ENCODE measurements around the gene NACAD. TPM values are rescaled to one million over a fixed set of nuclear protein-coding genes. Genes with fewer than 3 reads are reported as not detected.
A peak's percentile ranks its signal among the peaks of the same experiment; 100 is the strongest.
"Not testable (repeated sequence)": the region's sequence is repeated elsewhere in the genome, so short reads cannot be mapped to it uniquely, and the experiment has no call there.

Gene NACAD
- total RNA-seq, 1 experiment from 2014 or later: not detected

- Histone ChIP-seq H3K9ac (ENCODE audit: low read length) (peak overlapping the region; percentile 37), H3K27ac (ENCODE audit: low read length) (peak overlapping the region; percentile 51; the same call in 1 of the 2 replicates), H3K79me2 (ENCODE audit: low read length) (no peaks in the 10 kb centered on the region), H3K4me3 (ENCODE audit: low read length) (no peak overlapping the region), H3K4me2 (ENCODE audit: low read depth, low read length, poor library complexity, severe bottlenecking) (peak overlapping the region; percentile 30), H3K9me3 (ENCODE audit: low read length) (no peaks in the 10 kb centered on the region), H2AFZ (ENCODE audit: low read length) (peak overlapping the region; percentile 85; the same call in 1 of the 2 replicates), H4K20me1 (ENCODE audit: insufficient read depth, low read depth, low read length) (no peaks in the 10 kb centered on the region), H3K4me1 (ENCODE audit: low read length) (peaks cover 26% of the 10 kb centered on the region), H3K36me3 (ENCODE audit: insufficient read depth, low read length) (no peaks in the 10 kb centered on the region), H3K27me3 (ENCODE audit: low read length) (no peaks in the 10 kb centered on the region), H3K9me2 (replicated peaks; ENCODE audit: insufficient read depth, low read length) (no peaks in the 10 kb centered on the region)
- DNase-seq: peak; percentile 71
Observed at GRCh38 chr7:45118889-45119331, 30.1 kb upstream of the NACAD start.

DNA sequence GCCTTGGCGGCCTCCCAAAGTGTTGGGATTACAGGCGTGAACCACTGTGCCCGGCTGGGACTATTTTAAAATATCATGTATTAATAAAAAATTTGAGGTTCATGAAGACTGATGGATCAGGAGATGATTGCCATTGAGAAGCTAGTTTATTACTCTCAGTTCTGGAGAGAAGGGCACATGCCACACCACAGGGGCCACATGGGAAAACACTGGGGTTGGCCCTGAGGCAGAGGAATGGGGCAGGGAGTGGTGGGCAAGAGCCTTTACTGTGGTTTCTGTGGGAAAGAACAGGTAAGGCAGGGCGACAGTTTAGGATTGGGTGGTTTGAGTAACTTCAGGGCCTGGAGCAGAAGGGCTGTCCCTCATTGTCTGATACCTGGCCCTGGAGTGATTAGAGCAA lies 29.5 kb upstream of the NACAD start:
- Histone ChIP-seq H3K4me2 (ENCODE audit: low read depth, low read length, poor library complexity, severe bottlenecking) (peak overlapping the region; percentile 30), H3K4me3 (ENCODE audit: low read length) (no peak overlapping the region), H4K20me1 (ENCODE audit: insufficient read depth, low read depth, low read length) (no peaks in the 10 kb centered on the region), H3K9me2 (replicated peaks; ENCODE audit: insufficient read depth, low read length) (no peaks in the 10 kb centered on the region), H3K4me1 (ENCODE audit: low read length) (peaks cover 26% of the 10 kb centered on the region), H3K36me3 (ENCODE audit: insufficient read depth, low read length) (no peaks in the 10 kb centered on the region), H3K9ac (ENCODE audit: low read length) (peak overlapping the region; percentile 37; the same call in 1 of the 2 replicates), H2AFZ (ENCODE audit: low read length) (no peak overlapping the region; the same call in 1 of the 2 replicates), H3K27me3 (ENCODE audit: low read length) (no peaks in the 10 kb centered on the region), H3K9me3 (ENCODE audit: low read length) (no peaks in the 10 kb centered on the region), H3K27ac (ENCODE audit: low read length) (peak overlapping the region; percentile 51; the same call in 1 of the 2 replicates), H3K79me2 (ENCODE audit: low read length) (no peaks in the 10 kb centered on the region)
- no peak for DNase-seq

GRCh38 chr7:45117582-45117981 lies 28.8 kb upstream of the NACAD start:
- Histone ChIP-seq H3K79me2 (ENCODE audit: low read length) (no peaks in the 10 kb centered on the region), H4K20me1 (ENCODE audit: insufficient read depth, low read depth, low read length) (no peaks in the 10 kb centered on the region), H3K4me1 (ENCODE audit: low read length) (peaks cover 28% of the 10 kb centered on the region), H2AFZ (ENCODE audit: low read length) (no peak overlapping the region), H3K9me3 (ENCODE audit: low read length) (no peaks in the 10 kb centered on the region), H3K4me3 (ENCODE audit: low read length) (no peak overlapping the region), H3K4me2 (ENCODE audit: low read depth, low read length, poor library complexity, severe bottlenecking) (no peak overlapping the region), H3K36me3 (ENCODE audit: insufficient read depth, low read length) (no peaks in the 10 kb centered on the region), H3K9me2 (replicated peaks; ENCODE audit: insufficient read depth, low read length) (no peaks in the 10 kb centered on the region), H3K27me3 (ENCODE audit: low read length) (no peaks in the 10 kb centered on the region), H3K27ac (ENCODE audit: low read length) (no peak overlapping the region), H3K9ac (ENCODE audit: low read length) (no peak overlapping the region)
- DNase-seq: no peak

GRCh38 chr7:45116048-45116447 lies 27.3 kb upstream of the NACAD start:
- H3K27ac ChIP-seq (ENCODE audit: low read length): no peak overlapping the region
- H3K4me1 ChIP-seq (ENCODE audit: low read length): peaks cover 33% of the 10 kb centered on the region
- H3K36me3 ChIP-seq (ENCODE audit: insufficient read depth, low read length): no peaks in the 10 kb centered on the region
- no peak overlapping the region for H3K9ac ChIP-seq (ENCODE audit: low read length)
- no peak overlapping the region for H2AFZ ChIP-seq (ENCODE audit: low read length)
- DNase-seq: no peak
- no peaks in the 10 kb centered on the region for H3K27me3 ChIP-seq (ENCODE audit: low read length)
- H3K79me2 ChIP-seq (ENCODE audit: low read length): peaks cover 5% of the 10 kb centered on the region
- H3K4me2 ChIP-seq (ENCODE audit: low read depth, low read length, poor library complexity, severe bottlenecking): no peak overlapping the region
- H3K4me3 ChIP-seq (ENCODE audit: low read length): no peak overlapping the region
- H3K9me3 ChIP-seq (ENCODE audit: low read length): no peaks in the 10 kb centered on the region
- no peaks in the 10 kb centered on the region for H4K20me1 ChIP-seq (ENCODE audit: insufficient read depth, low read depth, low read length)
- H3K9me2 ChIP-seq (replicated peaks; ENCODE audit: insufficient read depth, low read length): no peaks in the 10 kb centered on the region

- Histone ChIP-seq H4K20me1 (ENCODE audit: insufficient read depth, low read depth, low read length) (no peaks in the 10 kb centered on the region), H3K9me2 (replicated peaks; ENCODE audit: insufficient read depth, low read length) (no peaks in the 10 kb centered on the region), H3K79me2 (ENCODE audit: low read length) (peaks cover 16% of the 10 kb centered on the region), H3K4me1 (ENCODE audit: low read length) (peaks cover 39% of the 10 kb centered on the region), H3K36me3 (ENCODE audit: insufficient read depth, low read length) (no peaks in the 10 kb centered on the region), H3K4me3 (ENCODE audit: low read length) (no peak overlapping the region), H2AFZ (ENCODE audit: low read length) (no peak overlapping the region), H3K27me3 (ENCODE audit: low read length) (no peaks in the 10 kb centered on the region), H3K27ac (ENCODE audit: low read length) (no peak overlapping the region), H3K4me2 (ENCODE audit: low read depth, low read length, poor library complexity, severe bottlenecking) (no peak overlapping the region), H3K9ac (ENCODE audit: low read length) (no peak overlapping the region), H3K9me3 (ENCODE audit: low read length) (no peaks in the 10 kb centered on the region)
- DNase-seq: no peak
Observed at GRCh38 chr7:45114926-45115325, 26.2 kb upstream of the NACAD start.

GRCh38 chr7:45114257-45114656 lies 25.5 kb upstream of the NACAD start:
- H3K27ac ChIP-seq (ENCODE audit: low read length); H2AFZ ChIP-seq (ENCODE audit: low read length); H3K27me3 ChIP-seq (ENCODE audit: low read length); H3K4me3 ChIP-seq (ENCODE audit: low read length); H3K9me2 ChIP-seq (replicated peaks; ENCODE audit: insufficient read depth, low read length); DNase-seq; H3K9ac ChIP-seq (ENCODE audit: low read length); H3K9me3 ChIP-seq (ENCODE audit: low read length); H4K20me1 ChIP-seq (ENCODE audit: insufficient read depth, low read depth, low read length); H3K36me3 ChIP-seq (ENCODE audit: insufficient read depth, low read length); H3K4me2 ChIP-seq (ENCODE audit: low read depth, low read length, poor library complexity, severe bottlenecking): not testable (repeated sequence)
- H3K79me2 ChIP-seq (ENCODE audit: low read length): peaks cover 22% of the 10 kb centered on the region
- H3K4me1 ChIP-seq (ENCODE audit: low read length): peaks cover 37% of the 10 kb centered on the region

DNA sequence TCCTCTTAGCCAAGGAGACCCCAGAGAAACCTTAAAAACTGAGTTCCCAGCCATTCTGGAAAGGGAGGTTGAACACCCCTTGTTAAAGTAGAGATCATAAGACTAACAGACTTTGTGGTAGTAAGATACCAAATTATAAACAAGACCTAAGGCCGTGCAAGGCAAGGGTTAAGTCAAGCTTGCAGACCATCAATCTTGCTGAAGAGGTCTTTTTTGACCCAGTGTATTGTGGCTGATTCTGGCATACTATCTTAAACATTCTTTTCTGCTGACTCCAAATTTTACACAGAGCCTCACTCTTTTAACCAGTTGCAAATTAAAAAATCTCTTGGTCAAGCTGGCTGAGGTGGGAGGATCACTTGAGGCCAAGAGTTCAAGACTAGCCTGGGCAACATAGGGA lies 23.9 kb upstream of the NACAD start:
- H3K9me3 ChIP-seq (ENCODE audit: low read length): no peaks in the 10 kb centered on the region
- H2AFZ ChIP-seq (ENCODE audit: low read length): no peak overlapping the region
- no peak overlapping the region for H3K27ac ChIP-seq (ENCODE audit: low read length)
- peaks cover 38% of the 10 kb centered on the region for H3K79me2 ChIP-seq (ENCODE audit: low read length)
- peak overlapping the region; percentile 88 for H3K4me3 ChIP-seq (ENCODE audit: low read length)
- H3K9me2 ChIP-seq (replicated peaks; ENCODE audit: insufficient read depth, low read length): no peaks in the 10 kb centered on the region
- H3K4me1 ChIP-seq (ENCODE audit: low read length): peaks cover 34% of the 10 kb centered on the region
- peaks cover 18% of the 10 kb centered on the region for H3K36me3 ChIP-seq (ENCODE audit: insufficient read depth, low read length)
- peaks cover 17% of the 10 kb centered on the region for H4K20me1 ChIP-seq (ENCODE audit: insufficient read depth, low read depth, low read length)
- H3K4me2 ChIP-seq (ENCODE audit: low read depth, low read length, poor library complexity, severe bottlenecking): peak overlapping the region; percentile 76
- no peak for DNase-seq
- no peaks in the 10 kb centered on the region for H3K27me3 ChIP-seq (ENCODE audit: low read length)
- peak overlapping the region; percentile 94 for H3K9ac ChIP-seq (ENCODE audit: low read length)

DNA sequence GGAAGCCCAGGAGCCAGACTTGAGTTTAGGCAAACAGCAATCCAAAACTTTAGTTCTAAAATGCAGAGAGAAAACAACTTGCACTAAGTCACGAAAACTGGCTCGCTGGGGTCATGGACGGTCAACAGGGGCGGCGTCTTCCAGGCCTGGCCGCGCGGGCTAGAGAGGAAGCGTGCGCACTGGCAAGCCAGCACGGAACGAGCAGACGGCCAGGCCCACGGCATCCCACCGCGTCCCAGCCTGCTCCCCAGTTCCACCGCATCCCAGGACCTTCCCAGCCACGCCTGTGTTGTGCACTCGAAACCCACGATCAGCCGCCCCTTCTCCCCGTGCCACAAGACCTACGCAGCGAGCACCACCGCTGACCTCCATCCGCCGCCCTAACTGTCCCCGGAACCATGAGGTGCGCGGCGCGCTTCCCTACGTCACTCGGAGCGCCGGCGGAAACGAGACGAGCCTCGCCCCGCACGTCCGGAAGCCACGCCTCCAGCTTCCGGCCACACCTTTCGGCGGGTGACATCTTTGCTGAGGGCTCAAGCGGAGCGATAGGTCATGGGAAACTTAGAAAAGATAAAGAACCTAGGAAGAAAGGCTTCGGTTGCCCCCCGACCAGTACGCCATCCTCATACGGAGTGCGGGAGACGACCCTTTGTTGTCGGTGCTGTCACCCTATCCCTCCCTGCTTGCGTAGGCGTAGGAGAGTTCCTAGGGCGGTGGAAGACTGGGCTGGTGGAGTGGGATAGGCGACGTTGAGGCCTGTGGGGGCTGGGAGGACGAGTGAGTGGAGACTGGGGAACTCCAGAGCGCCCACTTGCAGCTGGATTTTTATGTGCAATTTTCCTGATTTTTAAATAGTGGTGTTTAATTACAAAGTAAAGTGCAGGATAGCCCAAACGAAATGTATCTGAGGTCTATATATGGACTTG lies 22.8 kb upstream of the NACAD start, which contains the start of gene TBRG4:
TBRG4 (minus strand) TSS at position 400 of the 926 bp plus-strand sequence. CDS start 2,460 bp downstream, outside the sequence.
- peaks cover 47% of the 10 kb centered on the region for H3K79me2 ChIP-seq (ENCODE audit: low read length)
- peaks cover 34% of the 10 kb centered on the region for H3K4me1 ChIP-seq (ENCODE audit: low read length)

More for the DNA sequence above, 22.8 kb upstream of the NACAD start, which contains the start of gene TBRG4:
- Histone ChIP-seq H3K4me3 (ENCODE audit: low read length) (peak within 1 kb of the TSS; percentile 88), H3K36me3 (ENCODE audit: insufficient read depth, low read length) (peaks cover 26% of the 10 kb centered on the region), H4K20me1 (ENCODE audit: insufficient read depth, low read depth, low read length) (peaks cover 26% of the 10 kb centered on the region), H3K27me3 (ENCODE audit: low read length) (no peaks in the 10 kb centered on the region), H3K4me2 (ENCODE audit: low read depth, low read length, poor library complexity, severe bottlenecking) (peak within 1 kb of the TSS; percentile 76), H3K27ac (ENCODE audit: low read length) (peak within 1 kb of the TSS; percentile 77), H2AFZ (ENCODE audit: low read length) (peak within 1 kb of the TSS; percentile 26; the same call in 1 of the 2 replicates), H3K9me2 (replicated peaks; ENCODE audit: insufficient read depth, low read length) (no peaks in the 10 kb centered on the region), H3K9ac (ENCODE audit: low read length) (peak within 1 kb of the TSS; percentile 94), H3K9me3 (ENCODE audit: low read length) (no peaks in the 10 kb centered on the region)
- peak; percentile 99 for DNase-seq

Measured in Karpas-422 (cell line).